Prostate gland (tissue), 2 donors: ENCODE measurements around the gene TMEM14A. TPM values are rescaled to one million over a fixed set of nuclear protein-coding genes. Genes with fewer than 3 reads are reported as not detected.

Source experiments
- DNase-seq: peaks from one replicate; pipeline ENCODE4 v3.0.0-alpha.2; 2019; ENCODE audit warnings: low spot score
- H3K27ac ChIP-seq, 2 donors: fragments of 200-600 bp; sonication (generic); 2 replicates each; pipeline ENCODE4 v1.5.1; 2017 to 2019
- H3K27me3 ChIP-seq: fragments of 200-600 bp; sonication (generic); replicated peaks from 2 replicates; pipeline ENCODE4 v1.5.1; 2019; ENCODE audit not compliant: insufficient read depth
- H3K36me3 ChIP-seq, 2 donors: fragments of 200-600 bp; sonication (generic); 1 replicate in 1 of 2; 2 replicates in 1 of 2; pipeline versions ENCODE4 v1.5.1 to v1.8.1; 2017 to 2019
- H3K4me1 ChIP-seq: fragments of 200-600 bp; sonication (generic); replicated peaks from 2 replicates; pipeline ENCODE4 v1.5.1; 2019
- H3K4me3 ChIP-seq, 2 donors: fragments of 200-600 bp; sonication (generic); 2 replicates each; pipeline ENCODE4 v1.5.1; 2017 to 2019
- H3K9me3 ChIP-seq: fragments of 200-600 bp; sonication (generic); 2 replicates; pipeline ENCODE4 v1.5.1; 2017
- CTCF ChIP-seq, 4 experiments: fragments of 200-600 bp in 2 of 4; fragments of 450-650 bp in 2 of 4; sonication (generic) in 2 of 4; IDR thresholded peaks; 1 replicate in 3 of 4; 2 replicates in 1 of 4; pipeline ENCODE4 v1.5.1; 2016 to 2019; ENCODE audit warnings: antibody characterized with exemption in 4 of 4, mild to moderate bottlenecking in 2 of 4, moderate library complexity in 2 of 4
- POLR2A ChIP-seq: fragments of 450-650 bp; IDR thresholded peaks from one replicate; pipeline ENCODE4 v1.6.1; 2016; ENCODE audit warnings: antibody characterized with exemption, mild to moderate bottlenecking
- POLR2AphosphoS5 ChIP-seq: sonication (generic); formaldehyde crosslinking; IDR thresholded peaks from one replicate; pipeline ENCODE4 v1.6.1; 2017; ENCODE audit warnings: antibody characterized with exemption
- WGBS: methylation state at CpG from one replicate; pipeline ENCODE4 v1.1.5; 2018; 5-methylcytosine and 5-hydroxymethylcytosine counted together
- intact Hi-C: fragments of 100-400 bp; cut with DNase I; formaldehyde crosslinking; loops from one replicate; pipeline ENCODE4 v1.14.2; 2022
- total RNA-seq, 2 donors: library from RNA; depleted of rRNA; stranded (reverse); fragments of >200 nt; gene quantifications; one replicate each; pipeline ENCODE4 v1.1.0, GENCODE V29; 2016

TMEM14A gene
- total RNA-seq, 2 donors from 2014 or later, result 55.6 to 56.4 TPM

- Histone ChIP-seq H3K36me3 (no peaks in the 10 kb centered on the region), H3K9me3 (no peaks in the 10 kb centered on the region), H3K27ac (no peak overlapping the region), H3K4me3 (no peak overlapping the region), H3K27me3 (no peaks in the 10 kb centered on the region), H3K4me1 (no peaks in the 10 kb centered on the region)
- intact Hi-C loops, result loop anchor here (5.0 to 10.0 kb wide), 3 partner anchors 91 to 379 kb away; partner anchors contain the start of gene TRAM2
- DNase-seq, result no peak
- TF ChIP-seq POLR2A (no peak), POLR2AphosphoS5 (no peak), CTCF (IDR thresholded peaks at IDR 0.05) (no peak)
- 62% methylated on average over 2 of the region's 2 CpGs for WGBS
Measured at GRCh38 chr6:52666071-52666470, 4.8 kb upstream of the TMEM14A start.

GRCh38 chr6:52666523-52666922 lies 4.4 kb upstream of the TMEM14A start:
- H3K4me3 ChIP-seq, result no peak overlapping the region
- no peak overlapping the region for H3K27ac ChIP-seq
- intact Hi-C loops, result loop anchor here (5.0 to 10.0 kb wide), 3 partner anchors 92 to 379 kb away; partner anchors contain the start of gene TRAM2
- H3K4me1 ChIP-seq, result no peaks in the 10 kb centered on the region
- no peak for DNase-seq
- 92% methylated on average over 2 of the region's 2 CpGs for WGBS
- no peaks in the 10 kb centered on the region for H3K9me3 ChIP-seq
- no peaks in the 10 kb centered on the region for H3K36me3 ChIP-seq
- TF ChIP-seq POLR2A (no peak), CTCF (IDR thresholded peaks at IDR 0.05) (no peak), POLR2AphosphoS5 (no peak)
- no peaks in the 10 kb centered on the region for H3K27me3 ChIP-seq

DNA sequence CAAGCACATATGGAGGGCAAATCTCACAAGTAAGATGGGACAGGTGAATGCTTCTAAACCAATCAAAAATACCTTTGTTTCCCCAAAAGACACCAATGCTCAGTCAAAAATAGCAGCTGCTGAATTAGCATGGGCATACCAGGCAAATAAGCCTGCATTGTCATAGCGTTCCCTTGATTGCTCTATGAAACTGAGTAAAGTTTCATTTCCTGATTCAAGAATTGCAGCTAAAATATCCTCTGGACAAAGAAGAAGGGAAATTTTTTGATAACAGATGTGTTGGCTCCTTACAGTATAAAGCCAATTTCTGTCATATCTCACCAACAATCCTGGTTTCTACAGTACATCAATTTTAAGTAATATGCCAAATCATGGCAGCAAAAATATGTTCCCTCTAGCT lies 3.3 kb upstream of the TMEM14A start:
- H3K36me3 ChIP-seq, result no peaks in the 10 kb centered on the region
- no peak for DNase-seq
- H3K9me3 ChIP-seq, result no peaks in the 10 kb centered on the region
- no peaks in the 10 kb centered on the region for H3K27me3 ChIP-seq
- intact Hi-C loops, result loop anchor here (5.0 to 10.0 kb wide), 3 partner anchors 93 to 380 kb away; partner anchors contain the start of gene TRAM2
- WGBS, result 96% methylated on average over 1 of the region's 1 CpG
- no peaks in the 10 kb centered on the region for H3K4me1 ChIP-seq
- no peak overlapping the region for H3K27ac ChIP-seq
- TF ChIP-seq POLR2AphosphoS5, result no peak
- no peak for TF ChIP-seq POLR2A
- TF ChIP-seq CTCF (IDR thresholded peaks at IDR 0.05), result no peak
- H3K4me3 ChIP-seq, result no peak overlapping the region

- H3K4me3 ChIP-seq, result peak overlapping the region; percentile 44 to 52
- WGBS, result 62% methylated on average over 9 of the region's 9 CpGs
- H3K27ac ChIP-seq, result no peak overlapping the region
- H3K4me1 ChIP-seq, result no peaks in the 10 kb centered on the region
- H3K27me3 ChIP-seq, result no peaks in the 10 kb centered on the region
- no peaks in the 10 kb centered on the region for H3K9me3 ChIP-seq
- DNase-seq, result no peak
- intact Hi-C loops, result no loop called here
- no peak for TF ChIP-seq POLR2AphosphoS5
- H3K36me3 ChIP-seq, result no peaks in the 10 kb centered on the region
Measured at GRCh38 chr6:52671676-52672075, 763 bp downstream of the TMEM14A start.

DNA sequence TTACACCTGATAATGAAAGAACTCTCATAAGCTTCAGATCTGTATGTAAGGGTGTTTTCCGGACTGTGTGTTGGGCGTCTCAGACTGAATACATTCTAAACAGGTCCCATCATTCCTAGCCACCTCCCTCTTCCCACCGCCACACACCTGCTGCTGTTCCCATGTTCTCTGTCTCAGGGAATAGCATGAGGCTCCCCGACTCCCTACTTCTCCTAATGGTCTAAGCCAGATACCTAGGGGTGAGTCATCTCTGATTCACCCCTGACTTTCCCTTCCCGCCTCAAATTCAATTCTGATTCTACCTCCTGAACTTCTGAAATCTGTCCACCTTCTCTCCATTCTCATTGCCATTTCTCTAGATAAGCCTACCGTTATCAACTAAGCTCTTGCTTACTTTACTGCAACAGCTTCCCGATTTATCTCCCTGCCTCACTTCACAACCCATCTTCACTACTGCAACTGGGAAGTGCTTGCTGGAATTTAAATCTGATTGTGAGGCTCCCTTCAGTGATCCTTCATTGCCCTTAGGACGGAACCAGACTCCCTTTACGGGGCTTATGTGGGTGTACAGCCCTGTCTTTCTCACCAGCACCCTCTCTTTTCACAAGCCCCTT lies 1.6 kb downstream of the TMEM14A start:
- Histone ChIP-seq H3K27me3 (no peaks in the 10 kb centered on the region), H3K27ac (no peak overlapping the region), H3K4me3 (no peak overlapping the region), H3K36me3 (no peaks in the 10 kb centered on the region), H3K4me1 (no peaks in the 10 kb centered on the region), H3K9me3 (no peaks in the 10 kb centered on the region)
- intact Hi-C loops, result no loop called here
- no peak for DNase-seq
- TF ChIP-seq CTCF (IDR thresholded peaks at IDR 0.05), result no peak
- TF ChIP-seq POLR2A, result no peak
- no peak for TF ChIP-seq POLR2AphosphoS5
- WGBS, result 95% methylated on average over 9 of the region's 9 CpGs
